Liver (tissue), 3 donors: Measurements from ENCODE around the gene ETV6.

Experiments
- FOXA1 ChIP-seq: IDR thresholded peaks from 2 replicates; pipeline ENCODE4 v1.6.1; 2016; ENCODE audit warnings: antibody characterized with exemption
- HNF4A ChIP-seq, 2 donors: conservative IDR thresholded peaks; 2 replicates each; pipeline ENCODE4 v1.6.1; 2016; ENCODE audit warnings: antibody characterized with exemption in 2 of 2, mild to moderate bottlenecking in 2 of 2
- JUND ChIP-seq, 2 donors: IDR thresholded peaks; 2 replicates each; pipeline ENCODE4 v1.6.1; 2016; ENCODE audit warnings: antibody characterized with exemption in 2 of 2
- RAD21 ChIP-seq, 2 donors: IDR thresholded peaks; 2 replicates each; pipeline ENCODE4 v1.6.1; 2016; ENCODE audit warnings: antibody characterized with exemption in 2 of 2, mild to moderate bottlenecking in 2 of 2
- SP1 ChIP-seq: IDR thresholded peaks from 2 replicates; pipeline ENCODE4 v1.6.1; 2018; ENCODE audit warnings: antibody characterized with exemption, mild to moderate bottlenecking
- TAF1 ChIP-seq: conservative IDR thresholded peaks from 2 replicates; pipeline ENCODE4 v1.6.1; 2016; ENCODE audit warnings: antibody characterized with exemption, mild to moderate bottlenecking
- YY1 ChIP-seq: IDR thresholded peaks from 2 replicates; pipeline ENCODE4 v1.6.1; 2016; ENCODE audit warnings: antibody characterized with exemption, mild to moderate bottlenecking
- TF ChIP-seq, protein P1 (sequence below): fragments of 150-350 bp; IDR thresholded peaks from 2 replicates; pipeline ENCODE4 v1.5.1; 2017; ENCODE audit warnings: improper control_type of control experiment, low read depth, low read length; ENCODE audit not compliant: missing input control
- TF ChIP-seq, protein P2 (sequence below): IDR thresholded peaks from 2 replicates; pipeline ENCODE4 v1.6.1; 2016; ENCODE audit warnings: antibody characterized with exemption, mild to moderate bottlenecking
- TF ChIP-seq, protein P3 (sequence below): IDR thresholded peaks from 2 replicates; pipeline ENCODE4 v1.6.1; 2016; ENCODE audit warnings: antibody characterized with exemption
- donor health status: healthy.
- donor health status: healthy.

DNA sequence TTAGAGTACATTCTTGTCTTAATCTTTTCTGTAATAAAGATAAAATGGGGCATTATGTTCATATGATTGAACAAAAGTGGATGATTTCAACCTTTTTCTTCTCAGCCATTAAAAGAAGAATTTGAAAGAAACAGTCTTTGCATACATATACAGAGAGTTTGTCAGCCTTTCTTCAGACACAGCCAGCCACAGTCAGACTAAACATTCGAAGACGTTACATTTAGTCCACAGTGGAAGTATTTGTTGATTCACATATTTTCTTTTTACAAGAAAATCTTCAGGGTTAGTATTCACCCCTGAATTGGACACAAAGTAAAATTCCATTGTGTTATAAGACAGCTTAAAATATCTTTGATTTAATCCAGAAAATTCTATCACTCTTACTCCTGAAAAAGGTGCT is 36.2 kb downstream of the ETV6 start:
- TF ChIP-seq, protein P1, sequence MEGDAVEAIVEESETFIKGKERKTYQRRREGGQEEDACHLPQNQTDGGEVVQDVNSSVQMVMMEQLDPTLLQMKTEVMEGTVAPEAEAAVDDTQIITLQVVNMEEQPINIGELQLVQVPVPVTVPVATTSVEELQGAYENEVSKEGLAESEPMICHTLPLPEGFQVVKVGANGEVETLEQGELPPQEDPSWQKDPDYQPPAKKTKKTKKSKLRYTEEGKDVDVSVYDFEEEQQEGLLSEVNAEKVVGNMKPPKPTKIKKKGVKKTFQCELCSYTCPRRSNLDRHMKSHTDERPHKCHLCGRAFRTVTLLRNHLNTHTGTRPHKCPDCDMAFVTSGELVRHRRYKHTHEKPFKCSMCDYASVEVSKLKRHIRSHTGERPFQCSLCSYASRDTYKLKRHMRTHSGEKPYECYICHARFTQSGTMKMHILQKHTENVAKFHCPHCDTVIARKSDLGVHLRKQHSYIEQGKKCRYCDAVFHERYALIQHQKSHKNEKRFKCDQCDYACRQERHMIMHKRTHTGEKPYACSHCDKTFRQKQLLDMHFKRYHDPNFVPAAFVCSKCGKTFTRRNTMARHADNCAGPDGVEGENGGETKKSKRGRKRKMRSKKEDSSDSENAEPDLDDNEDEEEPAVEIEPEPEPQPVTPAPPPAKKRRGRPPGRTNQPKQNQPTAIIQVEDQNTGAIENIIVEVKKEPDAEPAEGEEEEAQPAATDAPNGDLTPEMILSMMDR = no peak
- TF ChIP-seq JUND (IDR thresholded peaks at IDR 0.05) (no peak), HNF4A (conservative IDR thresholded peaks at IDR 0.05) (no peak), TAF1 (no peak), SP1 (no peak), RAD21 (IDR thresholded peaks at IDR 0.05) (no peak), YY1 (no peak), FOXA1 (no peak)
- TF ChIP-seq, protein P2, sequence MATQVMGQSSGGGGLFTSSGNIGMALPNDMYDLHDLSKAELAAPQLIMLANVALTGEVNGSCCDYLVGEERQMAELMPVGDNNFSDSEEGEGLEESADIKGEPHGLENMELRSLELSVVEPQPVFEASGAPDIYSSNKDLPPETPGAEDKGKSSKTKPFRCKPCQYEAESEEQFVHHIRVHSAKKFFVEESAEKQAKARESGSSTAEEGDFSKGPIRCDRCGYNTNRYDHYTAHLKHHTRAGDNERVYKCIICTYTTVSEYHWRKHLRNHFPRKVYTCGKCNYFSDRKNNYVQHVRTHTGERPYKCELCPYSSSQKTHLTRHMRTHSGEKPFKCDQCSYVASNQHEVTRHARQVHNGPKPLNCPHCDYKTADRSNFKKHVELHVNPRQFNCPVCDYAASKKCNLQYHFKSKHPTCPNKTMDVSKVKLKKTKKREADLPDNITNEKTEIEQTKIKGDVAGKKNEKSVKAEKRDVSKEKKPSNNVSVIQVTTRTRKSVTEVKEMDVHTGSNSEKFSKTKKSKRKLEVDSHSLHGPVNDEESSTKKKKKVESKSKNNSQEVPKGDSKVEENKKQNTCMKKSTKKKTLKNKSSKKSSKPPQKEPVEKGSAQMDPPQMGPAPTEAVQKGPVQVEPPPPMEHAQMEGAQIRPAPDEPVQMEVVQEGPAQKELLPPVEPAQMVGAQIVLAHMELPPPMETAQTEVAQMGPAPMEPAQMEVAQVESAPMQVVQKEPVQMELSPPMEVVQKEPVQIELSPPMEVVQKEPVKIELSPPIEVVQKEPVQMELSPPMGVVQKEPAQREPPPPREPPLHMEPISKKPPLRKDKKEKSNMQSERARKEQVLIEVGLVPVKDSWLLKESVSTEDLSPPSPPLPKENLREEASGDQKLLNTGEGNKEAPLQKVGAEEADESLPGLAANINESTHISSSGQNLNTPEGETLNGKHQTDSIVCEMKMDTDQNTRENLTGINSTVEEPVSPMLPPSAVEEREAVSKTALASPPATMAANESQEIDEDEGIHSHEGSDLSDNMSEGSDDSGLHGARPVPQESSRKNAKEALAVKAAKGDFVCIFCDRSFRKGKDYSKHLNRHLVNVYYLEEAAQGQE = no peak
- TF ChIP-seq, protein P3, sequence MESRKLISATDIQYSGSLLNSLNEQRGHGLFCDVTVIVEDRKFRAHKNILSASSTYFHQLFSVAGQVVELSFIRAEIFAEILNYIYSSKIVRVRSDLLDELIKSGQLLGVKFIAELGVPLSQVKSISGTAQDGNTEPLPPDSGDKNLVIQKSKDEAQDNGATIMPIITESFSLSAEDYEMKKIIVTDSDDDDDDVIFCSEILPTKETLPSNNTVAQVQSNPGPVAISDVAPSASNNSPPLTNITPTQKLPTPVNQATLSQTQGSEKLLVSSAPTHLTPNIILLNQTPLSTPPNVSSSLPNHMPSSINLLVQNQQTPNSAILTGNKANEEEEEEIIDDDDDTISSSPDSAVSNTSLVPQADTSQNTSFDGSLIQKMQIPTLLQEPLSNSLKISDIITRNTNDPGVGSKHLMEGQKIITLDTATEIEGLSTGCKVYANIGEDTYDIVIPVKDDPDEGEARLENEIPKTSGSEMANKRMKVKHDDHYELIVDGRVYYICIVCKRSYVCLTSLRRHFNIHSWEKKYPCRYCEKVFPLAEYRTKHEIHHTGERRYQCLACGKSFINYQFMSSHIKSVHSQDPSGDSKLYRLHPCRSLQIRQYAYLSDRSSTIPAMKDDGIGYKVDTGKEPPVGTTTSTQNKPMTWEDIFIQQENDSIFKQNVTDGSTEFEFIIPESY = no peak
